ENCODE measurements around the gene SGCA. TPM values are rescaled to one million over a fixed set of nuclear protein-coding genes. Genes with fewer than 3 reads are reported as not detected.
A peak's percentile ranks its signal among the peaks of the same experiment; 100 is the strongest.

The SGCA gene
- total and polyA plus RNA-seq, 9 of the 15 experiments (the other 6 are each of a cell fraction or from before 2014, with no cell fraction given), result not detected

GRCh38 chr17:50149417-50150353 lies 16.1 kb upstream of the SGCA start (continued):
- 0 out of 2 replicates have a peak, but pooled peaks have one; percentile 20 for TF ChIP-seq RBM14 (IDR thresholded peaks at IDR 0.05; ENCODE audit: borderline replicate concordance, insufficient read depth, low read depth, low read length)
- TF ChIP-seq GTF2B (IDR thresholded peaks at IDR 0.05; ENCODE audit: extremely low read depth, insufficient read length), result no peak
- TF ChIP-seq SPI1 (IDR thresholded peaks at IDR 0.05; ENCODE audit: borderline replicate concordance, low read depth, low read length), result no peak
- TF ChIP-seq STAT5A (IDR thresholded peaks at IDR 0.05; ENCODE audit: borderline replicate concordance, low read length), result no peak
- no peak for TF ChIP-seq HDAC8 (tag; IDR thresholded peaks at IDR 0.05)
- TF ChIP-seq BACH1 (tag; IDR thresholded peaks at IDR 0.05), result no peak
- TF ChIP-seq IRF9 (tag; IDR thresholded peaks at IDR 0.05), result no peak
- no peak for TF ChIP-seq AFF4 (CRISPR knock-in tag; IDR thresholded peaks at IDR 0.05)
- TF ChIP-seq TAF1 (IDR thresholded peaks at IDR 0.05; ENCODE audit: control insufficient read depth, extremely low read depth, insufficient read depth, low read length, severe bottlenecking), result peak; percentile 29
- TF ChIP-seq PHF8 (IDR thresholded peaks at IDR 0.05; ENCODE audit: borderline replicate concordance, low read length), result peak; percentile 47; the same call in 1 of the 2 replicates
- TF ChIP-seq IRF1 (CRISPR knock-in tag; IDR thresholded peaks at IDR 0.05; ENCODE audit: borderline replicate concordance), result no peak
- TF ChIP-seq NR0B1 (IDR thresholded peaks at IDR 0.05; ENCODE audit: partially characterized antibody), result no peak
- TF ChIP-seq EWSR1 (IDR thresholded peaks at IDR 0.05; ENCODE audit: borderline replicate concordance, low read depth, partially characterized antibody), result no peak
- TF ChIP-seq ELF1 (tag; IDR thresholded peaks at IDR 0.05), result peak; percentile 75
- TF ChIP-seq CSDE1 (IDR thresholded peaks at IDR 0.05), result no peak
- TF ChIP-seq SREBF1 (IDR thresholded peaks at IDR 0.05; ENCODE audit: borderline replicate concordance, low read depth, low read length), result no peak
- TF ChIP-seq ZNF583 (CRISPR knock-in tag; IDR thresholded peaks at IDR 0.05), result no peak
